Thyroid gland (tissue), 4 donors: ENCODE results near the gene EP400.

Source experiments
- CTCF ChIP-seq, 6 experiments: fragments of 200-600 bp in 3 of 6; fragments of 450-650 bp in 3 of 6; sonication (generic) in 3 of 6; IDR thresholded peaks; one replicate each; pipeline ENCODE4 v1.5.1; 2016 to 2019; ENCODE audit warnings: antibody characterized with exemption in 6 of 6, mild to moderate bottlenecking in 2 of 6, inconsistent platforms in 1 of 6, moderate library complexity in 1 of 6
- POLR2A ChIP-seq, 2 donors: fragments of 450-650 bp; IDR thresholded peaks; one replicate each; pipeline ENCODE4 v1.6.1; 2017; ENCODE audit warnings: antibody characterized with exemption in 2 of 2, mild to moderate bottlenecking in 2 of 2, moderate library complexity in 1 of 2

GRCh38 chr12:131941116-131941986, 8.4 kb upstream of the EP400 start:
- TF ChIP-seq CTCF (IDR thresholded peaks at IDR 0.05): no peak
- TF ChIP-seq POLR2A (IDR thresholded peaks at IDR 0.05): no peak
